NOMO-1 treated with DMSO at 0.1 percent for 48 hours (cell line): ENCODE results near the gene IFFO2.
A peak's percentile ranks its signal among the peaks of the same experiment; 100 is the strongest.
"Not testable (repeated sequence)": the region's sequence is repeated elsewhere in the genome, so short reads cannot be mapped to it uniquely, and the experiment has no call there.

Experiments used
- DNase-seq: peaks from one replicate; lab custom pipeline; 2025; ENCODE audit not compliant: unreplicated experiment; lab: John Stamatoyannopoulos, UW

IFFO2 gene

GRCh38 chr1:18900303-18900841, 56.1 kb downstream of the IFFO2 start:
- no peak for DNase-seq

DNA sequence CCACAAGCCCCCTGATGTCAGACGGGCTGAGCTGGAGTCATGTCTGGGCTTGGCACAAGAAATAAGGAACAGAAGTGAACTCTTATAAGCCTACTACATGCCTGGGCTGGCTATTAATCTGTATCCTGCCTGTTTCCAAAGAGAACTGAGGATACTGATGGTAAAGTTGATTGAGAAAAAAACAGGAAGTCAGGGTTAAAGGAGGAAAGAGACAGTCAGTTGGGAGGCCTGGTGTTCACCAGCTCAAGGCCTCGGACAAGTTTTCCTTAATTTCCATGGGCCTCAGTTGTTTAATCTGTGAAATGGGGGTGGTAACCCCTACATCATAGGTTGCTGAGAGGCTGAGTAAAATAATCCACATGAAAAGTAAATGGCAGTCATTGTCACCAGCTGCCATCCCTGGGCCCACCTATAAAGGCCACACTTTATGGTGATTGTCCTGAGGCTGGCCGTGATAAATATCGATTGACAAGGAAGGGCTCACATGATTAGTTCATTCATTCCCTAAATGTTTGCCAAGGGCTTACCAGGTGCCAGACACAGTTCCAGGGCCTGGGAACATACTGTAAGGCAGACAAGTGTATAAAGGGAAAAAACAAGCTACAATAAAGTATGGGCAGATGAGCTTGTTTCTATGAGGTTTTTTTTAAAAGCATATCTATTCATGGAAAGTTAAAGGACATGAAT, 57.0 kb downstream of the IFFO2 start:
- DNase-seq: no peak

- DNase-seq: no peak
These were observed 57.9 kb downstream of the IFFO2 start for GRCh38 chr1:18898567-18898966.

DNA sequence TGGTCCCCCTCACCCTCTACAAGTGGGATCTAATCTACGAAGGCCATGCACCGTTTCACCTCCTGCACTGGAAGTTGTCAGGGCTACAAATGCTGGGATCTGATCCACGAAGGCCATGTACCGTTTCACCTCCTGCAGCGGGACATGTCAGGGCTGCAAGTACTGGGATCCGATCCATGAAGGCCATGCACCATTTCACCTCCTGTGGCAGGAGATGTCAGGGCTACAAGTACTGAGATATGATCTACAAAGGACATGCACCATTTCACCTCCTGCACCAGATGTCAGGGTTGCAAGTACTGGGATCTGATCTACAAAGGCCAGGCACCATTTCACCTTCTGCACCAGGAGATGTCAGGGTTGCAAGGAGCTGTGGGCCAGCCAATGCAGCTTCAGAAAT, 61.2 kb downstream of the IFFO2 start:
- DNase-seq: no peak

GRCh38 chr1:18893120-18893519, 63.4 kb downstream of the IFFO2 start:
- no peak for DNase-seq

DNA sequence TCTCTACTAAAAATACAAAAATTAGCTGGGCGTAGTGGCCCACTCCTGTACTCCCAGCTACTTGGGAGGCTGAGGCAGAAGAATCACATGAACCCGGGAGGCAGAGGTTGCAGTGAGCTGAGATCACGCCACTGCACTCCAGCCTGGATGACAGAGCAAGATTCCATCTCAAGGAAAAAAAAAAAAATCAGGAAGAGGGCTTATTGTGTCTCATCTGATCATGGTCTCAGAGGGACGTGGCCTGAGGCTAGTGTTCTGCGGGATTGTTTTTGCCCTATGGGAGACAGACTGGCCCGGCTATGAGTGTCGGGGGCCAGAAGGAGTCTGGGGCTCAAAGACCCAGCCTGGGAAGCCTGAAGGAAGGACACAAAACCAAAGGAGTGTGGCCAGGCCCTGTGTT, 64.6 kb downstream of the IFFO2 start:
- not testable (repeated sequence) for DNase-seq

DNA sequence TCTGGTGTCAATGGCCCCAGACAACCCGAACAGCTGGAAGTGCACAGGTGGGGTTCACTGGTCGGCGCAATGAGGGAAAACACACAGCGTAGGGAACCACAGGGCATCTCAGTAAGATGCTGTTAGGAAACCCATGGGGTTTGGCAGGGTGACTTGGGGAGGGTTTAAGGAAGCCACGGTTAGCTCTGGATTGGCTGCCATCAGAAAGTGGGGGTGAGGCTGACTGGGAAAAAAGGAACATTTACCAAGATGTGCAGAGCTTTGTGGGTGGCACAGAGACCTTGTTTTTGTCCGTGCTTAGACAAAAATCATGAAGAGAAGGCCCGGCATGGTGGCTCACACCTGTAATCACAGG, 65.1 kb downstream of the IFFO2 start:
- no peak for DNase-seq

DNA sequence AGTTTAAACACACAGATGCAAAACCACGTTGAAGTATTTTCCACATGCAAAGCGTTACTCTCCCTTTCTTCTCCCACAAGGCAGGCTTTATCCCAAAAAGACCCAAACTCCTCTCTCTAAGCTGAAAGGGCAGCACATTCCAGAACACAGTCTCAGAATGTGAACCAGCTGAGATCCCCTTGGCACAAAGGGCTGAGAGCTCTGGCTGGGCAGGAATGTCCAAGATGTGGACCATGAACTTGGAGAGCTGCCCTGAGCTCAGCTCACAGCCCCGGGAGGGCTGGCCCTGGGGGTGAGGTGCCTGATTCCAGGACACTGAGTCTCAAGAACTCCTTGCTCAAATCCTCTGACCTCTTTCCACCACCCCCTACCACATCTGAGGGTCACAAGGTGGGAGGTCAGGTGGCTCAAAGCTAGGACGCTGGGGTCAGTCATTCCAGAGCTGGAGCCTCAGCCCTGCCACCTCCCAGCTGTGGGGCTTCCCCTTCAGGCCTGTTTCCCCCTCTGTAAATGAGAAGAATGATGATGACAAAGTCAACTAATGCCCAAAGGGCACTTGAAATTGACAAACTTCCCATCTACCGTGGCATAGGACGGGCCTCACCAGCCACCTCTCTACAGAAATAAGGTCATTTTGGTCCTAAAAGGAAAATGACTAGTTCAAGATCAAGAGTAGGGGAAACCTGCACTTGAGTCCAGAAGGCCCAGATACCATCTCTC, 65.6 kb downstream of the IFFO2 start:
- DNase-seq: no peak

GRCh38 chr1:18886003-18886335, 70.5 kb downstream of the IFFO2 start:
- no peak for DNase-seq

GRCh38 chr1:18885311-18886002, 71.0 kb downstream of the IFFO2 start:
- no peak for DNase-seq

- DNase-seq: no peak
These were observed 71.7 kb downstream of the IFFO2 start for GRCh38 chr1:18884727-18885126.

DNA sequence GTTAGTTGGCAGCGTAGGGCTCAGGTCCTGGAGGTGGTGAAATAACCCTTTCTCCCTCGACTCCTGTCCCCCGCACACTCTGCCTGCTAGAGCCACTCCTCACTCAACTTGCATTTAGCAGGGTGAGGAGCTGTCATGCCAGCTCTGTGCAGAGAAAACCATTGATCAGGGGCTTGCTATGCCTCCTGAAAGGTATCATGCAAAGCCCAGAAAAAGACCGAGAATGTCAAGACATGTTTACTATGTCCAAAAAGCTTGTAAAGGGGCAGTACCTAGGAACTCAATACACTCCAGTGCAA, 72.1 kb downstream of the IFFO2 start:
- no peak for DNase-seq

DNA sequence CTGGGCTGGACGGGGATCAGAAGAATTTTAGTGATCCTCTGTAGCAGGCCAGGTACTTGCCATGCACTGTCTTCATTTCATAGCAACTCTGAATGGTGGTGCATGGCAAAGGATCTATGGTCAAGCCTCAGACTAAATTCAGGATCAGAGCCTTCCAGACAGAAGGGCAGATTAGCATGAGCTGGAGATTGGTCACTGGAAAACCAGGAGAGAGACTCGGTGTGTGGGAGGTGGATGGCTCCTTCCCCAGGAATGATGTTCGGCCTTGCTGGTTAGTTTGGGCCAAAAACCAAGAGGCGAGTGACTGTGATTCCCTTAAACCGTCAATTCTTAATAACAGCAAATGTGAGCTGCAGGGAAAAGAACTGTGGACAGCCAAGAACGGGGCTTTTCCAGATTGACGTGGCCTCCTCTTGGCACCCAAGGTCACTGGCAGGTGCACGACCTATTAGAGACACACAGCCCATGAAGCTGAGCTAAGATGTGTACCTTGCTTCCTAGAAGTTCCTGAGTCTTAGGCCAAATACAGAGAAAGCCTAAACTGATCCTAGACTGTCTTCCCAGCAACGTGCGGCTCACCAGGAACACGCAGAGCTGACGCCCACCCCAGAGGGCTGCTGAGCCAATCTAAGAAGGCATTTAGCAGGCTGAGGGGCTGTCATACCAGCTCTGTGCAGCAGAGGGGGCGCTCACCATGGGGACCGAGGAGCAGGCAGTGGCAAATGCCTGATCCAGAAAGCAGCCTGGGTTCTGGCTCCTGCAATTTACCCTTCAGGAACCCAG, 72.6 kb downstream of the IFFO2 start:
- DNase-seq: peak; percentile 12

DNA sequence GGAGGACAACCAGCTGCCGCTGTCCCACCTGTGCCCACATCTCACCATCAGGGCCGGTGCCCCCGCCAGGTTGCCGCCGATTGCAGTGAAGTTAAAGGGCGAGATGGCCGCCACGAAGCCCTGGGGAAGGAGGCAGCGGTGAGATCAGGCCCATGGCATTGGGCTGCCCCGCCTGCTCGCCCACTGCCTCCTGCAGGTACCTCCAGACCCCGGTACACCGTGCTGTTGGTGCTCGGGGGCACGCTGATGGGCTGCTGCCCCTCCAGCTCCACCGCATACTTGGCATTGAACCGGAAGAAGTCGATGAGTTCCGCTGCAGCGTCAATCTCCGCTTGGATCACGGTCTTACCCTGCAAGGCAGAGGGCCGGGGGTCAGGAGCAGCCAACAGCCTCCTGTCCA, 73.4 kb downstream of the IFFO2 start:
- no peak for DNase-seq

DNA sequence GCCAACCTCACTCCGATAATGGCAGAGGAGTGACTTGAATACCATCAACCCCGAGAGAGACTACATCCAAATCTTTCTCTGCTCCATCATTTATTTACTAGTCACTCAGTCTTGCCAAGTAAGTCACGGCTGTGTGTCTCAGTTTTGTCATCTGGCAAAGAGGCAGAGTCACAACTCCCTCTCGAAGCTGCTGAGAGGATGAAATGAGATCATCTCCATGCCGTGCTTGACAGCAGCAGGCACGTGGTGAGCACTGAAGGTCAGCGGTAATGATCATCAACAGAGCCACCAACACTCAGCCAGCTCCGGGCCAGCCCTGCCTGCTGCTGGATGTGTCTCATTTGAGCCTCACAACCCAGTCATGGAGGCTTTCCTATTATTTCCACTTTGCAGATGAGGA, 74.0 kb downstream of the IFFO2 start:
- DNase-seq: no peak

- DNase-seq: no peak
These were observed 74.6 kb downstream of the IFFO2 start for GRCh38 chr1:18881642-18882431.

DNA sequence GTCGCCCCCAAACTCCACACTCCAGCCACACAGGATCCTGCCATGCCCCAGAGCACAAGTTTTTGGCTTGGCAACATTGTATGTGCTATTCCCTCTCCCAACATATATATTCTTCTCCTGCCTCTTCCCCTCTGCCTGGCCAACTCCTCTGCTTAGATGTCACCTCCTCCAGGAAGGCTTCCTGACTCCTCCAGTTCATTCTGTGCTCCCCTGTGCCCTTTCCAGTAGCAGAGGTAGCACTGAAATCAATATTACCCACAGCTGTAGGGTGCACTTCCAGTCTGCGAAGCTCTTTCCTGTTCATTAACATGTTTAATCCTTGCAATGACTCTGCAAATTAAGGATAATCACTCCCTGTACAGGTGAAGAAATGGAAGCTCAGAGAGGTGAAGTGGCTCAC, 75.3 kb downstream of the IFFO2 start:
- DNase-seq: no peak

DNA sequence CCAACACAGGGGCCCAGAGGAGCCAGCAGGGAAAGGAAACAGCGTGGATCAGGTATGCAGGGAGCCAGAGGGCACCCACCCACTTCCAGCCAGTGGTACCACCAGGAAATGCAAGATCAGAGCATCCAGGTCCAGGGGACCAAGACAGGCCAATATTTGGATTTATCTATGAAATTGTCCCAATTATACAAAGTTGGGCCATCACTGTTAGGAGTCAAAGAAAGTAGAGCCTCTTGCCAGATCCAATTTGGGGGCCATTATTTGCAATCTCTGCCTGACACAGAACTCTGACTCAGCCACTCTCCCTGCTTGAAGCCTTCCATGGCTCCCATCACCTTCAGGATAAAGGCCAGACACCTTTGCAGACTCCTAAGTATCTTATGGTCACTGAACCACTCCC, 75.9 kb downstream of the IFFO2 start:
- DNase-seq: no peak

DNA sequence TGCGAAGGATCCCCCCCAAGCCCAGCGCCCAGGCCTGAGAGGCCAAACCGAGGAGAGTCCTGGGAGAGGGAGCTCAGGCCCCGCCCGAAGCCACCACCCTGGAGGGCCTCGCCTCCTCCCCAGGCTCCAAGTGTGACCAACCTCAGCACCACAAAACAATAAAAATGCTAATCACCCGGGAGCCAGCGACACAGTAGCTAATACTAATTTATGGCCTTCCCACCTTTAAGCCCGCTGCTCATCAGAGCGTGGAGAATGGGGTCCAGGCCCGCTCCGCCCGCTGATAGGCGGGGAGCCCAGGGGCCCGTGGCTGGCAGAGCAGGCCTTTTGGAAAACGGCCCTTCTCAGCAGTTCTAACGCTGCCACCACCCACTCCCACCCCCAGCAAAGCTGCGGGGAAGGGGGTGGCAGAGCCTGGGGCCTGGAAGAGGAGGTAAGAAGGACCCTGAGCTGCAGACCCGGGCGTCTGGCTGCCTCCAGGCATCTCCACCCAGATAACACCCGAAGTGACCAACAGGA, 76.6 kb downstream of the IFFO2 start:
- DNase-seq: no peak

DNA sequence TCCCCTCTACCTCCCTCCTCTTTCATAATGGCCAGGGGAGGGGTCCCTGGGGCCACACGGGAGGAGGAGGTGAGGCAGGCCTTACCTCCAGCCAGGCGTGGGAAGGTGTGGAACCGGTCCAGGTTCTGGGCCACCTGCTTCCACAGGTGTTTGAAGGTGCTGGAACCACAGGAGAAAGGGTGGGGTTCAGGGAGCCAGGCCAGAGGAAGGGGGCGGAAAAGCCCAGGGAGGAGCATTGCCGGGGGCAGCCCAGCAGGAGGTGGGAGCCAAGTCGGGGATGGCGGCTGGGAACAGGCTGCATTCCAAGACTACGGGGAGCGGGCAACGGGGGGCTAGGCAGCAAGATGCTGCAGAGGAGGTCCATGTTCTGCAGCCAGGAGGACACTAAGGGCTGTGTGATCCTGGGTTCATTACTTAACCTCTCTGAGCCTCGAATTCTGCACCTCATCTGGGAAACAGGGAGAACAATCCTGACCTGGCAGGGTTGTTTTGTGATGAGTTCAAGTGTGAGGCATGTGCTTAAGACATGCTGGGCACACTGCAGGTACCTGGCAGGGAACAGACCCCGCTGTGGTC, 77.2 kb downstream of the IFFO2 start:
- DNase-seq: no peak
